Chondrocyte (in vitro differentiated cells): ENCODE data around the gene TADA2A. TPM values are rescaled to one million over a fixed set of nuclear protein-coding genes. Genes with fewer than 3 reads are reported as not detected.

Experiments used
- DNase-seq: peaks from one replicate; pipeline ENCODE4 v3.0.0; 2021; ENCODE audit warnings: mixed read lengths, low spot score
- H3K27ac Mint-ChIP-seq: one replicate; pipeline ENCODE4 v1.8.0; 2021; ENCODE audit warnings: mild to moderate bottlenecking, moderate library complexity, mixed read lengths; ENCODE audit not compliant: unreplicated experiment
- H3K27me3 Mint-ChIP-seq: 2 replicates; pipeline ENCODE4 v1.8.0; 2021; ENCODE audit warnings: low read depth, mixed read lengths
- H3K36me3 Mint-ChIP-seq: 2 replicates; pipeline ENCODE4 v1.8.0; 2021; ENCODE audit warnings: low read depth, mixed read lengths
- H3K4me1 Mint-ChIP-seq: 2 replicates; pipeline ENCODE4 v1.8.0; 2021; ENCODE audit warnings: low read depth, mild to moderate bottlenecking, mixed read lengths
- H3K4me3 Mint-ChIP-seq: one replicate; pipeline ENCODE4 v1.8.0; 2021; ENCODE audit warnings: mild to moderate bottlenecking, moderate library complexity, mixed read lengths; ENCODE audit not compliant: unreplicated experiment
- H3K9me3 Mint-ChIP-seq: 2 replicates; pipeline ENCODE4 v1.8.0; 2021; ENCODE audit warnings: low read depth, mixed read lengths
- total RNA-seq: library from RNA; stranded (reverse); gene quantifications from 3 replicates; pipeline ENCODE4 v1.2.1, GENCODE V29; 2021
- TF ChIP-seq, protein P1 (sequence below): fragments of 200-600 bp; sonication (generic); IDR thresholded peaks from 2 replicates; pipeline ENCODE4 v1.5.0; 2021; ENCODE audit warnings: antibody characterized with exemption, mild to moderate bottlenecking, moderate library complexity

The TADA2A gene
- total RNA-seq, 1 donor from 2014 or later: 15.1 TPM

DNA sequence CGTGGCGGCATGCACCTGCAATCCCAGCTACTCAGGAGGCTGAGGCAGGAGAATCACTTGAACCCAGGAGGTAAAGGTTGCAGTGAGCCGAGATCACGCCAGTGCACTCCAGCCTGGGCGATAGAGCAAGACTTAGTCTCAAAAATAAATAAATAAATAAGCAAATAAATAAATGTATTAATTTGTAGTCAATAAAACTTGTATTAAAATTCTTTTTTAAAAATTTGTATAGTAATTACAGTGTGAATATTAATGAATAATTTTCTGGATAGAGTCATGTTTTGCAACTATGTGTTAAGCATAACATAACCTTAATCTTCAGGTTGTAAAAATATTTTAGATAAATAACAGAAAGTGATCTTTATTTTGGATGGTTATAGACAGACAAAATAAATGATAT lies 55.8 kb downstream of the TADA2A start:
- H3K4me3 Mint-ChIP-seq: no peak overlapping the region
- H3K4me1 Mint-ChIP-seq: peaks cover 4% of the 10 kb centered on the region
- no peaks in the 10 kb centered on the region for H3K9me3 Mint-ChIP-seq
- no peak overlapping the region for H3K27ac Mint-ChIP-seq
- TF ChIP-seq, protein P1, sequence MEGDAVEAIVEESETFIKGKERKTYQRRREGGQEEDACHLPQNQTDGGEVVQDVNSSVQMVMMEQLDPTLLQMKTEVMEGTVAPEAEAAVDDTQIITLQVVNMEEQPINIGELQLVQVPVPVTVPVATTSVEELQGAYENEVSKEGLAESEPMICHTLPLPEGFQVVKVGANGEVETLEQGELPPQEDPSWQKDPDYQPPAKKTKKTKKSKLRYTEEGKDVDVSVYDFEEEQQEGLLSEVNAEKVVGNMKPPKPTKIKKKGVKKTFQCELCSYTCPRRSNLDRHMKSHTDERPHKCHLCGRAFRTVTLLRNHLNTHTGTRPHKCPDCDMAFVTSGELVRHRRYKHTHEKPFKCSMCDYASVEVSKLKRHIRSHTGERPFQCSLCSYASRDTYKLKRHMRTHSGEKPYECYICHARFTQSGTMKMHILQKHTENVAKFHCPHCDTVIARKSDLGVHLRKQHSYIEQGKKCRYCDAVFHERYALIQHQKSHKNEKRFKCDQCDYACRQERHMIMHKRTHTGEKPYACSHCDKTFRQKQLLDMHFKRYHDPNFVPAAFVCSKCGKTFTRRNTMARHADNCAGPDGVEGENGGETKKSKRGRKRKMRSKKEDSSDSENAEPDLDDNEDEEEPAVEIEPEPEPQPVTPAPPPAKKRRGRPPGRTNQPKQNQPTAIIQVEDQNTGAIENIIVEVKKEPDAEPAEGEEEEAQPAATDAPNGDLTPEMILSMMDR: no peak
- DNase-seq: no peak
- peaks cover 22% of the 10 kb centered on the region for H3K36me3 Mint-ChIP-seq
- no peaks in the 10 kb centered on the region for H3K27me3 Mint-ChIP-seq

DNA sequence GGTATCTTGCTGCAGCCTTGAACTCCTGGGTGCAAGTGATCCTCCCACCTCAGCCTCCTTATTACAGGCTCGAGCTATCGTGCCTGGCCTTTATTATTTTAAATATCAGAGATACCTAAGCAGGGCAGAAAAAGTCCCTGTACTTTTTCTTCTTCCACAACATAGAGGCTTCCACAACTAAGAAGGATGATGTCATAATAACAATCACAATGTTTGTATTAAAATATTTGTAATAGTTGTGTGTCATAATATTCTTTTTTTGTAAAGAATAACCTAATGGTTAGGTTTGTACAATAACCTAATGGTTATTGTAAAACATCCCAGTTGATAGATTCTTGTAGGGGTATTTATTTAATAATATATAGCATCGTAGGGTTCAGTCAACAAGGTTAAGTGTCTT lies 56.4 kb downstream of the TADA2A start:
- H3K4me3 Mint-ChIP-seq: no peak overlapping the region
- H3K36me3 Mint-ChIP-seq: peaks cover 20% of the 10 kb centered on the region
- H3K9me3 Mint-ChIP-seq: no peaks in the 10 kb centered on the region
- peaks cover 4% of the 10 kb centered on the region for H3K4me1 Mint-ChIP-seq
- H3K27me3 Mint-ChIP-seq: no peaks in the 10 kb centered on the region
- TF ChIP-seq, protein P1: no peak
- H3K27ac Mint-ChIP-seq: no peak overlapping the region
- DNase-seq: no peak

DNA sequence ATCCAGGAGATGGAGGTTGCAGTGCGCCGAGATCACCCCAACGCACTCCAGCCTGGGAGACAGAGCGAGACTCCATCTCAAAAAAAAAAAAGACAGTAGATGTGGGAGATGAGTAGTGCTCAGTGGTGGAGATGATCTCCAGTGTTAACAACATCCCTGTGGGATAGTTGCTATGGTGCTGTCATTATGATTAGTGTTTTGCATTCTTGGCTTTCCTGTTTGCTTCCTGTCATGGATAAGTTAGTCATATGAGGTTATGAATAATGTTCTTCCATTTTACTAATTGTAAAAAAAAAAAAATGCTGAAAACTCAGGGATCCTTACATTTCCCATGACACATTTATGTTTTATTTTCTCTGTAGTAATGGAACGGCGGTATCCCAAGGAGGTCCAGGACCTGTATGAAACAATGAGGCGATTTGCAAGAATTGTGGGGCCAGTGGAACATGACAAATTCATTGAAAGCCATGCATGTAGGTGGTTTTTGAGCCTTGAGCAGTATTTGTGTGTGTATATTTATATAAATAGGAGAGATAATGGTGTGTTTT lies 58.5 kb downstream of the TADA2A start:
- Mint-ChIP-seq H3K4me3 (no peak overlapping the region), H3K27ac (no peak overlapping the region), H3K4me1 (no peaks in the 10 kb centered on the region), H3K9me3 (no peaks in the 10 kb centered on the region), H3K36me3 (peaks cover 21% of the 10 kb centered on the region), H3K27me3 (no peaks in the 10 kb centered on the region)
- TF ChIP-seq, protein P1: no peak
- DNase-seq: no peak

DNA sequence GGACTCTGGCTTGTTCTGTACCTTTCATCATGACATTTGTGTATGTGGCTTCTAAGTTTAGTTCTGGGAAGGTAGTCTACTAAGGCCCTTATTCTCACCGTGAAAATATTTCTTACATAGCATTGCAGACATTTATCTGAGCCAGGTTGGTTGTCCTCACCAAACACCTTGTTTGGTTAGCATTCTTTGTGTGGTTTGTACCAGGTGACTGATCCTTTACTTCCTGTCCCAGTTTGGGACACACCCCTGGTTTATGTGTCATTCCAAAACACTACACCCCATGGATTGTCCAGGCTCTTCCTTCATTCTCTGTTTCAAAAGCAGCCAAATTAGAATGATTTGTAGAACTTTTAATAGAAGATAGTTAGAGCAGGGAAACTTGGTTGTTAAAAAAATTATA lies 59.8 kb downstream of the TADA2A start:
- TF ChIP-seq, protein P1: no peak
- no peaks in the 10 kb centered on the region for H3K9me3 Mint-ChIP-seq
- H3K4me1 Mint-ChIP-seq: no peaks in the 10 kb centered on the region
- no peaks in the 10 kb centered on the region for H3K27me3 Mint-ChIP-seq
- no peak overlapping the region for H3K27ac Mint-ChIP-seq
- H3K4me3 Mint-ChIP-seq: no peak overlapping the region
- no peak for DNase-seq
- H3K36me3 Mint-ChIP-seq: peaks cover 29% of the 10 kb centered on the region

DNA sequence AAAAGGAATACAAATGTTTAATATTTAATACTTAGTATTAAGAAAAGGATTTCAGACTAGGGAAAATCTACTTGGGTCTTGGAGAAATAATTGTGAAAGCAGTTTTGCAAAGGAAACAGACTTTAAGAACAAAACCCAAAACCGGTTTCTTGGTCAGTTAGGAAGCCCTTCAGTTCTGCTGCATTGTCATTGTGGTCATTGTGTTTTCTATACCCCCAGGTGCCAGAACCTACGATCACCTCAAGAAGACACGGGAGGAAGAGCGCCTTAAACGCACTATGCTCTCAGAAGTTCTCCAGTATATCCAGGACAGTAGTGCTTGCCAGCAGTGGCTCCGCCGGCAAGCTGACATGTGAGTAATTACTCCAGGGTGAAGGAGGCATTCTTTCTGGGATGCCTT lies 63.5 kb downstream of the TADA2A start:
- H3K9me3 Mint-ChIP-seq: no peaks in the 10 kb centered on the region
- no peak overlapping the region for H3K27ac Mint-ChIP-seq
- TF ChIP-seq, protein P1: no peak
- no peak for DNase-seq
- no peak overlapping the region for H3K4me3 Mint-ChIP-seq
- H3K27me3 Mint-ChIP-seq: no peaks in the 10 kb centered on the region
- peaks cover 37% of the 10 kb centered on the region for H3K36me3 Mint-ChIP-seq
- no peaks in the 10 kb centered on the region for H3K4me1 Mint-ChIP-seq
